ENCODE data around the gene BRCA1. TPM values are rescaled to one million over a fixed set of nuclear protein-coding genes. Genes with fewer than 3 reads are reported as not detected.
A peak's percentile ranks its signal among the peaks of the same experiment; 100 is the strongest.
"Not testable (repeated sequence)": the region's sequence is repeated elsewhere in the genome, so short reads cannot be mapped to it uniquely, and the experiment has no call there.

Gene BRCA1
- polyA plus RNA-seq, 3 donors: 1.0 to 3.6 (median 1.2) TPM

DNA sequence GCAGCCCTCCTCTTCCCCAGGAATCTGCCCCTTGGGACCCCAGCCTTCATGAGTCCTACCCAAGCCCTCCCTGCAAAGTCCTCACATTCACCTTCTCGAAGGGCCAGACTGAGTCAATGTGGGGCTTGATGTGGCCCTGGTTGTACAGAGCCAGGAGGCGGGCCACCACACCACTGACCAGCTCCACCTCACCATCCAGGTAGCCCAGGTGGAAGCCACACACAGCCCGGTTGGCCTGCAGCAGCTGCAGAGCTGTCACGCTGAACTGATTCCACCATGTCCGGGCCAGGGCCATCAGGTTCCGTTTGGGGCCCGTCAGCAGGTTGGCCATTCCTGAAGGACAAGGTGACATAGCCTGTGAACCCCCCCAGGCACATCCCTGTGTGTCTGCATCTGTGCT lies 108.9 kb downstream of the BRCA1 start:
- H3K27ac ChIP-seq (ENCODE audit: low read depth, low read length): no peak overlapping the region
- WGBS, 3 donors: 80 to 90% (median 83%) methylated on average over 7 of the region's 7 CpGs

GRCh38 chr17:43015579-43015978 lies 109.6 kb downstream of the BRCA1 start:
- no peak overlapping the region for H3K27ac ChIP-seq (ENCODE audit: low read depth, low read length)
- 19 to 72% (median 28%) methylated on average over 8 to 9 of the region's 9 CpGs for WGBS, 3 donors

DNA sequence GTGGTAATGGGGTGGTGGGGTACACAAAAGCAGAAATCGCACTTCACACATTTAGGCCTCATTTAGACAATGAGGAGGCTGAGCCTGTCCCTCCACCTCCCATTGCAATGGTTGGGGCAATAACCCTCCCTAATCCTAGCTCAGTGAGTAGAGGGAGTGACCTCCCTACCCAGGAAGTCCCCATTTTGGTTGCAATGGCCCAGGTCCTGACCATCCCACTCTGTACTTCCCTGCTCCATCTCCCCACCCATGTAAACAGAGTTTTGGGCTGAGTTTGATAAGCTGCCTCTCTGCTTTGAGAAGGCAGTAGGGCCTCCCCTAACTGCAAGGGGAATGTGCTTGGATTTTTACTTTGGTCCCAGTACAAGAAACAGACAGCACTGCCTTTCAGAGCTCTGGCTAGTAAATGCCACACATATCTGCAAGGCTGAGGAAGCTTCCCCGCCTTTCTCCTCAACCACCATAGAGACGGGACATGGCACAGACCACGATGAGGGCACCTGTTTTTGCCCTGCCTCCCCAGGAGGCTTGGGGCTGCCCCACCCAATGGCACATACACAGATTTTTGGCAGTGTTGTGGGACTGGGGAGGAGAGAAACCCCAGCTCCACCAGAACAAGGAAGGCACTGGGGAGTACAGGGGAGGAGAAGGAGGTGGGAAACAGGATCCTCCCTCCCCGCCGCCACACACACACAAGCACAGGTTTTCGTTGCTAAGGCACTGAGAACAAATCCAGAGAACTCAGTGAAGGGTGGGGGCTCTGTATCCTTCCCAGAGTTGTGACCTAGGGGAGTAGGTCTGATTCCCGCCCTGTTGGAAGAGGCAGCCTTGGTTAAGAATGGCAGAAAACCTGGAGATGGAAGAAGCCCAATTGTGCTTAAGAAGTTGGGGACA lies 110.3 kb downstream of the BRCA1 start:
- H3K27ac ChIP-seq (ENCODE audit: low read depth, low read length): no peak overlapping the region
- 40 to 88% (median 45%) methylated on average over 8 of the region's 8 CpGs for WGBS, 3 donors

DNA sequence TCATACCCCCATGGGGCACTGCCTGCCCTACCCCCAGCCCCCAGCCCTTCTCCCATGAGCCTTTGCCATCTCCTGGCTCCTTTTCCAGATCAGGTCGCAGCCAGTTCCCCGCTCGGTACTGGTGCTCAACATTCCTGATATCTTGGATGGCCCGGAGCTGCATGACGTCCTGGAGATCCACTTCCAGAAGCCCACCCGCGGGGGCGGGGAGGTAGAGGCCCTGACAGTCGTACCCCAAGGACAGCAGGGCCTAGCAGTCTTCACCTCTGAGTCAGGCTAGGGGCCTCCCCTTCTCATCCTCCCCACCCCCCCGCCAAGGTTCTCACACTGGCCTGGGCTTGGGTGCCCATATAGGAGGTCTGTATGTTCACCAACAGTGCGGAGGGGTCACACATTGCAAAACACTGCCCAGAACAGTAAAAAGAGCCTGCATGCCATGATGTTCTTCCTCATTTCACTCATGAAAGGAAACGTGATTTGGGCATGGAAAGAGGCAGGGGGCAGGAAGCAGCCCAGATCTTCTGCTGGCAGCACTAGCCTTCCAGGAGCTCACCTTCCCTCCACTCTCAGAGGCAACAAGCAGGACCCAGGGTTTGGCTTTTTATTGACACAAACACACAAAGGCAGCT lies 111.0 kb downstream of the BRCA1 start:
- no peak overlapping the region for H3K27ac ChIP-seq (ENCODE audit: low read depth, low read length)

GRCh38 chr17:43013296-43013695 lies 111.9 kb downstream of the BRCA1 start:
- WGBS, 3 donors: 81 to 86% (median 81%) methylated on average over 8 of the region's 8 CpGs
- H3K27ac ChIP-seq (ENCODE audit: low read depth, low read length): no peak overlapping the region

More for the DNA sequence above, 111.0 kb downstream of the BRCA1 start:
- WGBS, 3 donors: 66 to 78% (median 70%) methylated on average over 12 of the region's 12 CpGs

DNA sequence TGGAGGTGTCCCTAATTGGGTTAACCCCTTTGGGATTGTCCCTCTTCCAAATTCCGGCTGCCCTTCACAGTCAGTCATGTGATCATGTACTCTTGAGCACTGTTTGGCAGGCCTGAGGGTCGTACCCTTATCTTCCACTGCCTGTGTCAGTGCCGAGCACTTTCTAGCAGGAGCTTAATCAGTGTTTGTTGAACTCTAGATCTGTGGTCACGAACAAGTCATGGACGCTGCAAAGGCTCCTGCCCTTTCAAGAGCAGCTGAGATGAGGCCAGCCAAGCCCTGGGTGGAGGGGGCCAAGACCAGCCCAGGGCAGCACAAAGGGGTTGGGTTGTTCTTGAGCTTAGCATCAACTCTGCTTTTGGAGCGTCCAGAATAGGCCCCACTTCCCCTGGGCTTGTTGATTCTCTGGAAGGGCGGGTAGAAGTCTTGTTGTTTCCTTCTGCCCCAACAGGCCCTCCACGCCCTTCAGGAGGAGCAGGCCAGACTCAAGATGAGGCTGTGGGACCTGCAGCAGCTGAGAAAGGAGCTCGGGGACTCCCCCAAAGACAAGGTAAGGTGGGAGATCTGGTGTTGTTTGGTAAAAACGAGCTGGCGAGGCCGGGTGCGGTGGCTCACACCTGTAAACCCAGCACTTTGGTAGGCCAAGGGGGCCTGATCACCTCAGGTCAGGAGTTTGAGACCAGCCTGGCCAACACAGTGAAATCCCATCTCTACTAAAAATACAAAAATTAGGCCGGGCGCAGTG lies 113.3 kb downstream of the BRCA1 start:
- no peak overlapping the region for H3K27ac ChIP-seq (ENCODE audit: low read depth, low read length)
- 75 to 79% (median 78%) methylated on average over 15 of the region's 15 CpGs for WGBS, 3 donors

- no peak overlapping the region for H3K27ac ChIP-seq (ENCODE audit: low read depth, low read length)
- WGBS, 3 donors: 78 to 84% (median 83%) methylated on average over 5 of the region's 5 CpGs
Observed at GRCh38 chr17:43010667-43011308, 114.4 kb downstream of the BRCA1 start.

DNA sequence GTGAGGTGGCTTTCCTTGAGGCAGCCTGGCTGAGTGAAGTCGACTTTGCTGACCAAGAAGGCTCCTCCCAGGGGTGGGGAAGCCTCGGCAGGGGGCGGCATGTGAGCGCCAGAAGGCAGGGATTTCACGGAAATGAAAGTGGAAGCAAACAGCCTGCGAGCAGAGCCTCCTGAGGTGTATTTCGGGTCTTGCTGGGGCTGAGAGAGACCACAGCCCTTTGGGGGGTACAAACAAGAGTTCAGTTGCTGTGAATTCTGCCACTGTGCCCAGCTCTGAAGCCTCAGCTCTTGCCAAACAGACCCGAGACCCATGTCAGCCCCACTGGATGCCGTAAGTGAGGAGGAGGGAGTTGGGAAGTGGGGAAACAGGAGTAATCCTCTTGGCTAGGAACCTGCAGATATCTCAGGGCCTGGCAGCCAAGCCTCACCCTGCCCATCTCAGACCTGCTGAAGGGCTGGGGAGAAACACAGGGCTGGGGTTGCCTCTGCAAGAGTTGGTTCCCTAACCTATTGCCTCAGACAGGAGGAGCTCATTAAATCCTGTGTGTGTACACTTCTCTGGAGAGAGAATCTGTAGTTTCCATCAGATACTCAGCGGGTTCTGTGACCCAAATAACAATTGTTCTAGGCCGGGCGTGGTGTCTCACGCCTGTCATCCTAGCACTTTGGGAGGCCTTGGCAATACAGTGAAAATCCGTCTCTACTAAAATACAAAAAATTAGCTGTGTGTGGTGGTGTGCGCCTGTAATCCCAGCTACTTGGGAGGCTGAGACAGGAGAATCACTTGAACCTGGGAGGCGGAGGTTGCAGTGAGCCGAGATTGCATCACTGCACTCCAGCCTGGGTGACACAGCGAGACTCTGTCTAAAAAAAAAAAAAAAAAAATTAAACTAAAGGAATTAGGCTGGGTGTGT lies 118.3 kb downstream of the BRCA1 start, which contains the start of gene IFI35:
TSS of gene IFI35 (plus strand) at position 146 of the 913 bp plus-strand sequence. CDS start at position 310, 164 bp downstream.
- peak within 1 kb of the TSS; percentile 68 for H3K27ac ChIP-seq (ENCODE audit: low read depth, low read length)
- 20 to 25% (median 22%) methylated on average over 18 of the region's 18 CpGs for WGBS, 3 donors

DNA sequence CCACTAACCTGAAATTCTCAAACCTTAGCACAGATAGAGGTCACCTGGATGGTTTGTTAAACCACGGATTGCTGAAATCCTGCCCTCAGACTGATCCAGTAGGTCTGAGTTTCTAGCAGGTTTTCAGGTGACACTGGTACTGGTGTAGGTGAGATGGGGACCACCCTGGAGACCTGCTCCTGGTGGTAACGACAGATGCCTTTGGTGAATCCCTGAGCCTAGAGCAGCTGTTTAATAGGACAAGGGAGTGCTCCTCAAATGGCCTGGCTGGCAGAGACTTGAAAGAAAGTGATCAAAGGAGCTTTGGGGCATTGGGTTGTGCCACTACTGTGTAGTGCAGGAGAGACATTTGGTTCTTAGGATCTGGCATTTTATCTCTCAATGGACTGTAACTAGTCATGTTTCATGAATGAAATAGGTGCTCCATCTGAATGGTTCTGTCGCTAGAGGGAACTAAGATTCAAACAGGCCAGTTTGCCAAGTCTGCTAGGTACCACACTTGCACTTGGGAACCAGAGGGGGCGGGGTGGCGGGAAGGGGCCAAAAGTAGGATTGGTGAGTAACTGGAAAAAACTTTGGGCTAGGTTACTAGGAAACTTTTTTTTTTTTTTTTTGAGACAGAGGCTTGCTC lies 121.5 kb downstream of the BRCA1 start:
- H3K27ac ChIP-seq (ENCODE audit: low read depth, low read length): no peak overlapping the region
- WGBS, 3 donors: 78 to 84% (median 81%) methylated on average over 5 of the region's 5 CpGs

DNA sequence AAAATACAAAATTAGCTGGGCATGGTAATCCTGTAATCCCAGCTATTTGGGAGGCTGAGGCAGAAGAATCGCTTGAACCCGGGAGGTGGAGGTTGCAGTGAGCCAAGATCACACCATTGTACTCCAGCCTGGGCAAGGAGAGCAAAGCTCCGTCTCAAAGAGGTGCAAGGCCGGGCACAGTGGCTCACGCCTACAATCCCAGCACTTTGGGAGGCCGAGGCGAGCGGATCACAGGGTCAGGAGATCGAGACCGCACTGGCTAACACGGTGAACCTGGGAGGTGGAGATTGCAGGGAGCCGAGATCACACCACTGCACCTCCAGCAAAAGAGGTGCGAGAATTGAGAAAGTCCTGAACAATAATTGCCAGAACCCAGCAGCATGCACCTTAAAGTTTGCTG lies 124.3 kb downstream of the BRCA1 start:
- not testable (repeated sequence) for H3K27ac ChIP-seq (ENCODE audit: low read depth, low read length)

GRCh38 chr17:42999003-42999525 lies 126.1 kb downstream of the BRCA1 start:
- peak overlapping the region; percentile 82 for H3K27ac ChIP-seq (ENCODE audit: low read depth, low read length)
- WGBS, 3 donors: 5 to 18% (median 9%) methylated on average over 10 of the region's 10 CpGs

More for the DNA sequence above, 124.3 kb downstream of the BRCA1 start:
- WGBS, 3 donors: 94 to 96% (median 95%) methylated on average over 13 of the region's 13 CpGs

GRCh38 chr17:42997984-42998938 lies 126.9 kb downstream of the BRCA1 start, which contains the start of gene RPL27:
TSS of gene RPL27 (plus strand) at chr17:42998419. CDS start at chr17:42998751, 332 bp downstream.
- 0 to 1% (median 0%) methylated on average over 49 of the region's 49 CpGs for WGBS, 3 donors
- peak within 1 kb of the TSS; percentile 82 for H3K27ac ChIP-seq (ENCODE audit: low read depth, low read length)

GRCh38 chr17:42997390-42997983 lies 127.7 kb downstream of the BRCA1 start:
- 13 to 27% (median 22%) methylated on average over 5 of the region's 5 CpGs for WGBS, 3 donors
- no peak overlapping the region for H3K27ac ChIP-seq (ENCODE audit: low read depth, low read length)

Measured in adipose tissue (tissue), 3 donors.